HepG2 (cell line): ENCODE measurements around the gene MAPK8IP3. TPM values are rescaled to one million over a fixed set of nuclear protein-coding genes. Genes with fewer than 3 reads are reported as not detected.

ENCODE experiments used
- AGO1 ChIP-seq: fragments of 200-400 bp; formaldehyde crosslinking; IDR thresholded peaks from 2 replicates; pipeline ENCODE4 v1.6.1; 2017; ENCODE audit warnings: mild to moderate bottlenecking, low read depth, low read length, moderate library complexity; ENCODE audit not compliant: poor library complexity, severe bottlenecking
- KDM5A ChIP-seq: fragments of 200-600 bp; sonication (generic); IDR thresholded peaks from 2 replicates; pipeline ENCODE4 v1.7.0; 2018; ENCODE audit warnings: antibody characterized with exemption, mild to moderate bottlenecking, low read length, borderline replicate concordance
- MTA3 ChIP-seq: sonication (generic); formaldehyde crosslinking; IDR thresholded peaks from 2 replicates; pipeline ENCODE4 v1.4.0; 2020; ENCODE audit warnings: missing genetic modification reagents
- PITX1 ChIP-seq: sonication (generic); formaldehyde crosslinking; IDR thresholded peaks from 2 replicates; pipeline ENCODE4 v1.5.1; 2020; ENCODE audit warnings: mild to moderate bottlenecking, missing genetic modification reagents
- POLR2G ChIP-seq: fragments of 200-400 bp; formaldehyde crosslinking; IDR thresholded peaks from 2 replicates; pipeline ENCODE4 v1.6.1; 2018; ENCODE audit warnings: mild to moderate bottlenecking, low read depth, low read length, moderate library complexity
- RARG ChIP-seq: sonication (generic); formaldehyde crosslinking; IDR thresholded peaks from 2 replicates; pipeline ENCODE4 v1.4.0; 2020; ENCODE audit warnings: low read depth, mild to moderate bottlenecking, missing genetic modification reagents
- WIZ ChIP-seq: sonication (generic); formaldehyde crosslinking; IDR thresholded peaks from 2 replicates; pipeline ENCODE4 v1.5.1; 2020; ENCODE audit warnings: mild to moderate bottlenecking, missing genetic modification reagents
- ZNF367 ChIP-seq: sonication (generic); formaldehyde crosslinking; IDR thresholded peaks from 2 replicates; pipeline ENCODE4 v1.4.0; 2020; ENCODE audit warnings: missing genetic modification reagents, borderline replicate concordance
- ZNF567 ChIP-seq: sonication (generic); formaldehyde crosslinking; IDR thresholded peaks from 2 replicates; pipeline ENCODE4 v1.8.1; 2023; ENCODE audit warnings: mild to moderate bottlenecking, missing genetic modification reagents, borderline replicate concordance
- ZNF737 ChIP-seq: sonication (generic); formaldehyde crosslinking; IDR thresholded peaks from 2 replicates; pipeline ENCODE4 v1.5.0; 2020; ENCODE audit warnings: missing genetic modification reagents, mild to moderate bottlenecking, borderline replicate concordance
- ZSCAN21 ChIP-seq: sonication (generic); formaldehyde crosslinking; IDR thresholded peaks from 2 replicates; pipeline ENCODE4 v1.8.0; 2022; ENCODE audit warnings: mild to moderate bottlenecking, missing genetic modification reagents, moderate library complexity, borderline replicate concordance
- polyA plus RNA-seq, 8 experiments: library from polyadenylated mRNA; depleted of rRNA in 3 of 8; stranded (reverse) in 7 of 8; unstranded in 1 of 8; fragments of >200 nt; fragmentation: Illumina TruSeq in 4 of 8; extraction: Trizol in 4 of 8; gene quantifications; 2 replicates each; pipeline versions ENCODE4 v1.2.1 to v1.2.3, GENCODE V29; 2011 to 2016; ENCODE audit warnings: low read depth in 4 of 8, missing spikeins in 1 of 8, mixed read lengths in 1 of 8; ENCODE audit not compliant: insufficient read depth in 1 of 8
- total RNA-seq, 5 experiments: library from RNA; depleted of rRNA; stranded (reverse); fragments of >200 nt; fragmentation: Illumina TruSeq; extraction: Trizol; gene quantifications; 2 replicates each; pipeline ENCODE4 v1.2.3, GENCODE V29; 2016; ENCODE audit warnings: low read depth in 1 of 5
- TF ChIP-seq, protein P1 (sequence below): sonication (generic); formaldehyde crosslinking; IDR thresholded peaks from 2 replicates; pipeline ENCODE4 v1.5.0; 2020; ENCODE audit warnings: mild to moderate bottlenecking, missing genetic modification reagents
- TF ChIP-seq, protein P2 (sequence below): sonication (generic); formaldehyde crosslinking; IDR thresholded peaks from 2 replicates; pipeline ENCODE4 v1.4.0; 2020; ENCODE audit warnings: mild to moderate bottlenecking, missing genetic modification reagents
- TF ChIP-seq, protein P3 (sequence below): sonication (generic); formaldehyde crosslinking; IDR thresholded peaks from 2 replicates; pipeline ENCODE4 v1.5.1; 2020; ENCODE audit warnings: mild to moderate bottlenecking, missing genetic modification reagents

The MAPK8IP3 gene
- total and polyA plus RNA-seq, 2 of the 13 experiments (the other 11 are each of a cell fraction or from before 2014, with no cell fraction given): 25.1 to 41.7 TPM

DNA sequence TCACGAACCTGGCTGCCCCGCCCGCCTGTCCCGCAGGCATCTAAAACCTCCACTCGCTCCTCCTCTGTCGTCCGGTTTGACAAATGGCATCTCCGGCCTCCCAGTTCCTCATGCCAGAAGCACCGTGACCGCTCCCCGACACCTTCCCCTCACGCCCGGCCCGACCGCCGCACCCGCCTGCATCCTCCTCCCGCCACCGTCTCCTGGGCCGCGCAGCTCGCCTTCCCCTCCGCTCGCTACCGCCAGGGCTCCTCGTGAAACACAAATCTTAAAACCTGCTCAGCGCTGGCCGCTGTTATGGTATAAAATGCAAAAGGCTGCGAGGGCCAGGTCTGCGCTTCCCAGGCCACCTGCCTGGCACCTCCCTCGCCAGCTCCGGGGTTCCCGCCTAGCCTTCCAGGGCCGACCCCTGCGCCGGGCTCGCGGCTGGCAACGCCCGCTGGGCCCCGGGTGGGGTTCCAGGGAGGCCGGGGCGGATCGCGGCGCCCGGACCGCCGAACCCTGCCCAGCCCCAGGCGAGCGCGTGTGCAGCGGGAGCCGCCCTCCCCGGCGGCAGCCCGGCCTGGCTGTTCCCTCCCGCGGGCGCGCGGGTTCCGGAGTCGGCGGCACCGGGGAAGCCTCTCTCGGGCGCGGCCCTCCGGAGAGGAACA is 75.9 kb downstream of the MAPK8IP3 start (continued):
- TF ChIP-seq ZNF367 (CRISPR knock-in tag) (no peak), ZNF567 (no peak), PITX1 (CRISPR knock-in tag) (no peak), MTA3 (CRISPR knock-in tag) (no peak), ZSCAN21 (0 out of 2 replicates have a peak, but pooled peaks have one; percentile 48), POLR2G (peak; percentile 46; the same call in 1 of the 2 replicates), AGO1 (peak; percentile 73), RARG (no peak), ZNF737 (CRISPR knock-in tag) (0 out of 2 replicates have a peak, but pooled peaks have one; percentile 27), WIZ (CRISPR knock-in tag) (no peak), KDM5A (peak; percentile 49; the same call in 1 of the 2 replicates)
- TF ChIP-seq, protein P1, sequence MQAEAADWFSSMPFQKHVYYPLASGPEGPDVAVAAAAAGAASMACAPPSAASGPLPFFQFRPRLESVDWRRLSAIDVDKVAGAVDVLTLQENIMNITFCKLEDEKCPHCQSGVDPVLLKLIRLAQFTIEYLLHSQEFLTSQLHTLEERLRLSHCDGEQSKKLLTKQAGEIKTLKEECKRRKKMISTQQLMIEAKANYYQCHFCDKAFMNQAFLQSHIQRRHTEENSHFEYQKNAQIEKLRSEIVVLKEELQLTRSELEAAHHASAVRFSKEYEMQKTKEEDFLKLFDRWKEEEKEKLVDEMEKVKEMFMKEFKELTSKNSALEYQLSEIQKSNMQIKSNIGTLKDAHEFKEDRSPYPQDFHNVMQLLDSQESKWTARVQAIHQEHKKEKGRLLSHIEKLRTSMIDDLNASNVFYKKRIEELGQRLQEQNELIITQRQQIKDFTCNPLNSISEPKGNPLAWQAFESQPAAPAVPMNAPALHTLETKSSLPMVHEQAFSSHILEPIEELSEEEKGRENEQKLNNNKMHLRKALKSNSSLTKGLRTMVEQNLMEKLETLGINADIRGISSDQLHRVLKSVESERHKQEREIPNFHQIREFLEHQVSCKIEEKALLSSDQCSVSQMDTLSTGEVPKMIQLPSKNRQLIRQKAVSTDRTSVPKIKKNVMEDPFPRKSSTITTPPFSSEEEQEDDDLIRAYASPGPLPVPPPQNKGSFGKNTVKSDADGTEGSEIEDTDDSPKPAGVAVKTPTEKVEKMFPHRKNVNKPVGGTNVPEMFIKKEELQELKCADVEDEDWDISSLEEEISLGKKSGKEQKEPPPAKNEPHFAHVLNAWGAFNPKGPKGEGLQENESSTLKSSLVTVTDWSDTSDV (CRISPR knock-in tag): no peak
- TF ChIP-seq, protein P2, sequence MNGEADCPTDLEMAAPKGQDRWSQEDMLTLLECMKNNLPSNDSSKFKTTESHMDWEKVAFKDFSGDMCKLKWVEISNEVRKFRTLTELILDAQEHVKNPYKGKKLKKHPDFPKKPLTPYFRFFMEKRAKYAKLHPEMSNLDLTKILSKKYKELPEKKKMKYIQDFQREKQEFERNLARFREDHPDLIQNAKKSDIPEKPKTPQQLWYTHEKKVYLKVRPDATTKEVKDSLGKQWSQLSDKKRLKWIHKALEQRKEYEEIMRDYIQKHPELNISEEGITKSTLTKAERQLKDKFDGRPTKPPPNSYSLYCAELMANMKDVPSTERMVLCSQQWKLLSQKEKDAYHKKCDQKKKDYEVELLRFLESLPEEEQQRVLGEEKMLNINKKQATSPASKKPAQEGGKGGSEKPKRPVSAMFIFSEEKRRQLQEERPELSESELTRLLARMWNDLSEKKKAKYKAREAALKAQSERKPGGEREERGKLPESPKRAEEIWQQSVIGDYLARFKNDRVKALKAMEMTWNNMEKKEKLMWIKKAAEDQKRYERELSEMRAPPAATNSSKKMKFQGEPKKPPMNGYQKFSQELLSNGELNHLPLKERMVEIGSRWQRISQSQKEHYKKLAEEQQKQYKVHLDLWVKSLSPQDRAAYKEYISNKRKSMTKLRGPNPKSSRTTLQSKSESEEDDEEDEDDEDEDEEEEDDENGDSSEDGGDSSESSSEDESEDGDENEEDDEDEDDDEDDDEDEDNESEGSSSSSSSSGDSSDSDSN (CRISPR knock-in tag): peak; percentile 48; the same call in 1 of the 2 replicates
- TF ChIP-seq, protein P3, sequence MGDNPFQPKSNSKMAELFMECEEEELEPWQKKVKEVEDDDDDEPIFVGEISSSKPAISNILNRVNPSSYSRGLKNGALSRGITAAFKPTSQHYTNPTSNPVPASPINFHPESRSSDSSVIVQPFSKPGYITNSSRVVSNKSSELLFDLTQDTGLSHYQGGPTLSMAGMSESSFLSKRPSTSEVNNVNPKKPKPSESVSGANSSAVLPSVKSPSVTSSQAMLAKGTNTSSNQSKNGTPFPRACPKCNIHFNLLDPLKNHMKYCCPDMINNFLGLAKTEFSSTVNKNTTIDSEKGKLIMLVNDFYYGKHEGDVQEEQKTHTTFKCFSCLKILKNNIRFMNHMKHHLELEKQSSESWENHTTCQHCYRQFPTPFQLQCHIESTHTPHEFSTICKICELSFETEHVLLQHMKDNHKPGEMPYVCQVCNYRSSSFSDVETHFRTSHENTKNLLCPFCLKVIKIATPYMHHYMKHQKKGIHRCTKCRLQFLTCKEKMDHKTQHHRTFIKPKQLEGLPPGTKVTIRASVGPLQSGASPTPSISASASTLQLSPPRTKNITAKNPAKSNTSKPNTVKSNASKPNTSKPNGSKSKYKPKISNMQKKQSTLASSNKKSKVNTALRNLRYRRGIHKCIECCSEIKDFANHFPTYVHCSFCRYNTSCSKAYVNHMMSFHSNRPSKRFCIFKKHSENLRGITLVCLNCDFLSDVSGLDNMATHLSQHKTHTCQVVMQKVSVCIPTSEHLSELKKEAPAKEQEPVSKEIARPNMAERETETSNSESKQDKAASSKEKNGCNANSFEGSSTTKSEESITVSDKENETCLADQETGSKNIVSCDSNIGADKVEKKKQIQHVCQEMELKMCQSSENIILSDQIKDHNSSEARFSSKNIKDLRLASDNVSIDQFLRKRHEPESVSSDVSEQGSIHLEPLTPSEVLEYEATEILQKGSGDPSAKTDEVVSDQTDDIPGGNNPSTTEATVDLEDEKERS (CRISPR knock-in tag): no peak
- TF ChIP-seq, all 625 proteins: peak for 16
